Gastrocnemius medialis (tissue), 4 donors: ENCODE measurements around the gene DNAJA3.

ENCODE experiments used
- POLR2A ChIP-seq, 2 donors: fragments of 450-650 bp; IDR thresholded peaks; one replicate each; pipeline ENCODE4 v1.6.1; 2017; ENCODE audit warnings: antibody characterized with exemption in 2 of 2, mild to moderate bottlenecking in 2 of 2, moderate library complexity in 2 of 2
- TF ChIP-seq, protein P1 (sequence below), 5 experiments: fragments of 450-650 bp in 3 of 5; fragments of 200-600 bp in 2 of 5; sonication (generic) in 2 of 5; IDR thresholded peaks in 4 of 5; conservative IDR thresholded peaks in 1 of 5; 1 replicate in 4 of 5; 2 replicates in 1 of 5; pipeline ENCODE4 v1.5.1; 2016 to 2019; ENCODE audit warnings: antibody characterized with exemption in 5 of 5, mild to moderate bottlenecking in 3 of 5, moderate library complexity in 3 of 5

GRCh38 chr16:4488499-4488967, 62.9 kb downstream of the DNAJA3 start:
- TF ChIP-seq, protein P1, sequence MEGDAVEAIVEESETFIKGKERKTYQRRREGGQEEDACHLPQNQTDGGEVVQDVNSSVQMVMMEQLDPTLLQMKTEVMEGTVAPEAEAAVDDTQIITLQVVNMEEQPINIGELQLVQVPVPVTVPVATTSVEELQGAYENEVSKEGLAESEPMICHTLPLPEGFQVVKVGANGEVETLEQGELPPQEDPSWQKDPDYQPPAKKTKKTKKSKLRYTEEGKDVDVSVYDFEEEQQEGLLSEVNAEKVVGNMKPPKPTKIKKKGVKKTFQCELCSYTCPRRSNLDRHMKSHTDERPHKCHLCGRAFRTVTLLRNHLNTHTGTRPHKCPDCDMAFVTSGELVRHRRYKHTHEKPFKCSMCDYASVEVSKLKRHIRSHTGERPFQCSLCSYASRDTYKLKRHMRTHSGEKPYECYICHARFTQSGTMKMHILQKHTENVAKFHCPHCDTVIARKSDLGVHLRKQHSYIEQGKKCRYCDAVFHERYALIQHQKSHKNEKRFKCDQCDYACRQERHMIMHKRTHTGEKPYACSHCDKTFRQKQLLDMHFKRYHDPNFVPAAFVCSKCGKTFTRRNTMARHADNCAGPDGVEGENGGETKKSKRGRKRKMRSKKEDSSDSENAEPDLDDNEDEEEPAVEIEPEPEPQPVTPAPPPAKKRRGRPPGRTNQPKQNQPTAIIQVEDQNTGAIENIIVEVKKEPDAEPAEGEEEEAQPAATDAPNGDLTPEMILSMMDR (IDR thresholded peaks at IDR 0.05 in 4 of 5, conservative IDR thresholded peaks at IDR 0.05 in 1 of 5): no peak
- no peak for TF ChIP-seq POLR2A (IDR thresholded peaks at IDR 0.05)
